ENCODE data around the gene TMC3. TPM values are rescaled to one million over a fixed set of nuclear protein-coding genes. Genes with fewer than 3 reads are reported as not detected.
"Not testable (repeated sequence)": the region's sequence is repeated elsewhere in the genome, so short reads cannot be mapped to it uniquely, and the experiment has no call there.

The TMC3 gene
- total RNA-seq, 3 donors from 2014 or later = 0.95 TPM; not detected in 2

DNA sequence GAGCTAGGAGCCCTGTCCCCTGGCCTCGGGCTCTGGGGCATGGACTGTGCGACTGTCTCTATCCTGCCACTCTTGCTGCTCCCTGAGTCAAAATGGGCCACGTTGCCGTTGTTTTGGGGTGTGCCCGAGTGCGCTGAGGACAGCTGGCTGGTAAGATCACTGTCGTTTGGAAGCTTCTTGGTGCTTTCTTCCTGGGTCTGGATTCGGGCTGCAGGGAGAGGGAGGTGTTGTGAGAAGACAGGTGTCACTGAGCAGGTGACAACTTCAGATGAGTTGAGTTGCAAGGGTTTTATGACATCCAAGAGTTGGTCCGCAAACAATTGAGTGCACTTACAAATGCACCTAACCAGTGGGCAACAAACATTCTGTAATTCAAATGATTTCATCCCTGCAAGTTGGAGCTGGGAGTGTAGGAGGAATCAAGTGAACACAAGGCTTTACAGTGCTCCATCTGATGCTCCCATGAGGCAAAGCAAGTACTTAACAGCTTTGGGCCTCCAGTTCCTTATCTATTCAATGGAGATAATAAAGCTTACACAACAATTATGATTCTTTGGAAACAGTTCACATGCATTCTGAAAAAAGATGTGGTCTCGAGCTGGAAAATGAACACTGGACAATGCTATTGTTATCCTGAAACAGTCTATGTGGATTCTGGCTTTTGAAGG, 39.1 kb downstream of the TMC3 start:
- no peaks in the 10 kb centered on the region for H3K36me3 ChIP-seq (ENCODE audit: low read depth)
- no peak overlapping the region for H3K4me3 ChIP-seq
- peaks cover 6% of the 10 kb centered on the region for H3K4me1 ChIP-seq (ENCODE audit: low read depth)
- TF ChIP-seq, protein P1, sequence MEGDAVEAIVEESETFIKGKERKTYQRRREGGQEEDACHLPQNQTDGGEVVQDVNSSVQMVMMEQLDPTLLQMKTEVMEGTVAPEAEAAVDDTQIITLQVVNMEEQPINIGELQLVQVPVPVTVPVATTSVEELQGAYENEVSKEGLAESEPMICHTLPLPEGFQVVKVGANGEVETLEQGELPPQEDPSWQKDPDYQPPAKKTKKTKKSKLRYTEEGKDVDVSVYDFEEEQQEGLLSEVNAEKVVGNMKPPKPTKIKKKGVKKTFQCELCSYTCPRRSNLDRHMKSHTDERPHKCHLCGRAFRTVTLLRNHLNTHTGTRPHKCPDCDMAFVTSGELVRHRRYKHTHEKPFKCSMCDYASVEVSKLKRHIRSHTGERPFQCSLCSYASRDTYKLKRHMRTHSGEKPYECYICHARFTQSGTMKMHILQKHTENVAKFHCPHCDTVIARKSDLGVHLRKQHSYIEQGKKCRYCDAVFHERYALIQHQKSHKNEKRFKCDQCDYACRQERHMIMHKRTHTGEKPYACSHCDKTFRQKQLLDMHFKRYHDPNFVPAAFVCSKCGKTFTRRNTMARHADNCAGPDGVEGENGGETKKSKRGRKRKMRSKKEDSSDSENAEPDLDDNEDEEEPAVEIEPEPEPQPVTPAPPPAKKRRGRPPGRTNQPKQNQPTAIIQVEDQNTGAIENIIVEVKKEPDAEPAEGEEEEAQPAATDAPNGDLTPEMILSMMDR (IDR thresholded peaks at IDR 0.05) = no peak
- H3K9me3 ChIP-seq = no peaks in the 10 kb centered on the region
- DNase-seq (no peak), ATAC-seq (peak; percentile 60)
- intact Hi-C loops (cut with DNase I, micrococcal nuclease) = loop anchor here in 1 of 2 donors (10.0 kb wide), 1 partner anchor 60 kb away; no protein-coding TSS in a partner anchor

DNA sequence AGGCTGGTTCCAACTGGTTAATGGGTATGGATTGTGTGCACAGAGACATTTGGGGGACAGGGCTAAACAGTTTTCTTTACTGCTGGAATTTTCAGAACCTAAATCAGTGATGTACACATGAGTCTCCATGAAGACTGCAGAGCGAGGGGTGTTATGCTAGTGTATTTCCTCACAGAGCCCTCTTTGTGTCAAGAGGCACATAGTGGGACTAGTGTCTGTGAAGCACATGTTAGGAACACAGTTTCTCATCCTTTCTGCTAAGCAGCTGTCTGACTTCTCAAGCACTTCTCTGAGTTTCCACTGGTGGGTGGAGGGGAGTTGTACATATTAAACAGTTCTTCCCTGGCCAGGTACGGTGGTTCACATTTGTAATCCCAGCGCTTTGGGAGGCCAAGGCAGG, 40.6 kb downstream of the TMC3 start:
- DNase-seq (no peak), ATAC-seq (no peak)
- intact Hi-C loops (cut with DNase I, micrococcal nuclease) = loop anchor here in 1 of 2 donors (10.0 kb wide), 1 partner anchor 59 kb away; no protein-coding TSS in a partner anchor

DNA sequence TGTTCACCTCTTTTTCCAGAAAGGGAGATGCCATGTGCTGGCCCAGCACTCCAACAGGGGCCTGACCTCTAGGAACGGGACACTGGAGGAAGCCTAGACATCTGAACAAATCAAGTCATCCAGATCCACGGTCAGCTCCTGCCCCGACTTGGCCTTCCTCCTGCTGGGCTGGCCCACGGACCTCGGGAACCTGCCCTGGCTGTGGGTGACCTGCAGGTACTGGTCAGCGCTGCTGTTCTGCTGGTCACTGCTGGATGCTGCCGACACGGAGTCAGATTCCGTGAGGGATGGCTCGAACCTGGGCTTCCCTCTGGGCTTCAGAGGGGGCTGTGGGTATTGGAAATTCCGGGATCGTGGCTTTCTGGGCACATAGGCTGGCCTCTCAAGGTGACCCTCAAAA, 41.7 kb downstream of the TMC3 start:
- no peaks in the 10 kb centered on the region for H3K9me3 ChIP-seq
- H3K4me3 ChIP-seq = no peak overlapping the region
- TF ChIP-seq, protein P1 (IDR thresholded peaks at IDR 0.05) = no peak
- intact Hi-C loops (cut with DNase I, micrococcal nuclease) = loop anchor here in 1 of 2 donors (10.0 kb wide), 1 partner anchor 58 kb away; no protein-coding TSS in a partner anchor
- H3K4me1 ChIP-seq (ENCODE audit: low read depth) = peaks cover 6% of the 10 kb centered on the region
- DNase-seq = no peak
- H3K36me3 ChIP-seq (ENCODE audit: low read depth) = no peaks in the 10 kb centered on the region
- no peak for ATAC-seq

More for the DNA sequence above, 40.6 kb downstream of the TMC3 start:
- H3K9me3 ChIP-seq = no peaks in the 10 kb centered on the region
- TF ChIP-seq, protein P1 (IDR thresholded peaks at IDR 0.05) = no peak
- peaks cover 6% of the 10 kb centered on the region for H3K4me1 ChIP-seq (ENCODE audit: low read depth)
- H3K36me3 ChIP-seq (ENCODE audit: low read depth) = no peaks in the 10 kb centered on the region
- H3K4me3 ChIP-seq = no peak overlapping the region

DNA sequence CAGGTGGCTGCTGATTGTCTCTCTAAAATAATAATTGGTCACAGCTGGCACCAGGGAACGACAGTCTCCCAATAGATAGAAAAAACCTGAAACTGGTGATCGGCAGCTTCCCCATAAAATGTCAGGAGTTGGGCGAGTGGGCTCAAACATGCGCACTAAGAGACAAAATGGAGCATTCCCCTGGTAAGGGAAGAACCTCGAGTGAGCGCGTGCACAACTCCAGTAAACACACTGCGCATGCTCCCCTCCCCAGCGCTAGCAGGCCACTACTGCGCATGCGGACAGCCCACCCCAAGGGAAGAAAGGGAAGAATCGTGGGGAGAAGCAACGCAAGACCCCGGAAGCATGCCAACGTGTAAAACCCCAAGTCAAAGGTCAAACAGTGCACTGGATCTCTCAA, 42.4 kb downstream of the TMC3 start:
- ATAC-seq = no peak
- no peak for DNase-seq

DNA sequence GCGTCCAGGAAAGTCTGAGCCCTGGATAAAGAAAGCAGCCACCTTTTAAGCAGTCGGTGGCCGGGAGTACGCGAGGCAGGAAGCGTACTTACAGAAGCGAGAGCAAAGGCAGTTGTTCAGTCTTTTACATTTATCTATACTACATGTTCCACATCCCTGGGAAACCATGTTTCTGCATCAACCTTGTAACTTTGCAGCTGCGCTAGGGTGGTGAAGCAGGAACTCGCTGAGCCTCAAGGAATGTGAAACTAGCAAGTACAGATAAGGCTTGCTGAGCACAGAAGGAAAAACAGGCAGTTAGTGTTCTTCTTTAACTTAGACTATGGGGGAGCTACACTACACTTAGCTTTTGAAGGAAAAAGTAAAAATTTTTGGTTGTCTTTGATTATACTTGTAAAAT, 42.9 kb downstream of the TMC3 start:
- not testable (repeated sequence) for H3K4me3 ChIP-seq; H3K4me1 ChIP-seq (ENCODE audit: low read depth); DNase-seq; ATAC-seq; H3K9me3 ChIP-seq; H3K36me3 ChIP-seq (ENCODE audit: low read depth)
- intact Hi-C loops (cut with DNase I, micrococcal nuclease) = loop anchor here in 1 of 2 donors (10.0 kb wide), 1 partner anchor 56 kb away; no protein-coding TSS in a partner anchor

More for the DNA sequence above, 42.4 kb downstream of the TMC3 start:
- Histone ChIP-seq H3K4me3 (no peak overlapping the region), H3K36me3 (ENCODE audit: low read depth) (no peaks in the 10 kb centered on the region), H3K4me1 (ENCODE audit: low read depth) (peaks cover 6% of the 10 kb centered on the region), H3K9me3 (no peaks in the 10 kb centered on the region)
- intact Hi-C loops (cut with DNase I, micrococcal nuclease) = loop anchor here in 1 of 2 donors (10.0 kb wide), 1 partner anchor 57 kb away; no protein-coding TSS in a partner anchor
- TF ChIP-seq, protein P1 (IDR thresholded peaks at IDR 0.05) = no peak

DNA sequence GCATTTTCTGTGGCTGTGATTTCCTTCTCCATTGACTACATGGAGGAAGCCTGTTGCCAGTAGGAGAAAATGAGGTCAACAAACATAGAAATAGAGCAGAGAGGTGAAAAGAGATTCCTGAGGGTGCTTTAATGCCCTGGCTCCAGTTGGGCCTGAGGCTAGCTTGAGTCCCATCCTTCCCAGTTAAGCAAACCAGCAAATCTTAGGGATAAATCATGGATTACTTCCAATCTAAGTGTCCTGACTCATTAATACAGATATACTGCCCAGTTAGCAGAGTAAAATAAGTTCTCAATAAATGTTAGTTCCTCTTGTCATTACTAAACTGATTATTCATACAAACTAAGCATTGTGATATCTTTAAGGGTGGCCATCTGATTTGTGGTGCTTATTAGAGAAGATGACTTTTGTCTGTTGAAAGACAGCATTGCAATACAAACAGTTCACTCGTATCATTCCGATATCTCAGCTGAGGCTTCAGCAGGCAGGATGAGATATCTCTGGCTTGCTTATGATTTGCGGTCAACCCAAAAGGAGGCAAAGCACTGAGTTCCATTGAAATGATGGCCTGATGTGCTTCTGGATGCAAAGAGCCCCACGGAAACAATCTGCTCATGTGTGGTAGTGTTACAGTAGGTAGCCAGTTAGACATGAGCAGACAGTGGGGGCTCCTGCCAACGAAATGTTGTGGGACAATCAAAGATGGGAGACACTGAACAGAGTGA, 43.5 kb downstream of the TMC3 start:
- Histone ChIP-seq H3K9me3 (no peaks in the 10 kb centered on the region), H3K4me3 (no peak overlapping the region), H3K4me1 (ENCODE audit: low read depth) (peaks cover 6% of the 10 kb centered on the region), H3K36me3 (ENCODE audit: low read depth) (no peaks in the 10 kb centered on the region)
- DNase-seq (no peak), ATAC-seq (no peak)
- intact Hi-C loops (cut with DNase I, micrococcal nuclease) = loop anchor here in 1 of 2 donors (10.0 kb wide), 1 partner anchor 56 kb away; no protein-coding TSS in a partner anchor
- TF ChIP-seq, protein P1 (IDR thresholded peaks at IDR 0.05) = no peak

All from mucosa of descending colon (tissue), 3 donors.